CD4-positive, alpha-beta T cell (primary cell): ENCODE measurements around the gene UBQLN4. TPM values are rescaled to one million over a fixed set of nuclear protein-coding genes. Genes with fewer than 3 reads are reported as not detected.
"Not testable (repeated sequence)": the region's sequence is repeated elsewhere in the genome, so short reads cannot be mapped to it uniquely, and the experiment has no call there.

Source experiments
- ATAC-seq: fragments of 200-7000 bp; cut with Tn5 transposase; one replicate; pipeline ENCODE4 v1.10.0; 2022; ENCODE audit warnings: mild to moderate bottlenecking; ENCODE audit not compliant: poor library complexity
- CTCF ChIA-PET: fragments of 350-600 bp; sonication (Branson Sonifier 250); formaldehyde crosslinking; loops from one replicate; lab custom pipeline; 2021; ENCODE audit warnings: antibody characterized with exemption, inconsistent platforms; lab: Charles Lee
- POLR2A ChIA-PET: fragments of 350-600 bp; sonication (Branson Sonifier 250); formaldehyde crosslinking; loops from one replicate; lab custom pipeline; 2021; ENCODE audit warnings: antibody characterized with exemption, inconsistent platforms; lab: Charles Lee
- DNase-seq, 14 experiments: peaks; one replicate each; pipeline ENCODE4 v3.0.0-alpha.2; 2013 to 2020; ENCODE audit warnings: mixed read lengths in 2 of 14
- H3K27ac ChIP-seq, 2 donors: one replicate each; pipeline versions ENCODE4 v1.5.1 to v1.7.0; 2013; ENCODE audit warnings: low read length in 2 of 2, low read depth in 1 of 2, mild to moderate bottlenecking in 1 of 2
- H3K27me3 ChIP-seq, 2 experiments: 1 replicate in 1 of 2; 2 replicates in 1 of 2; pipeline versions ENCODE4 v1.6.1 to v1.7.0; 2013; ENCODE audit warnings: low read length in 2 of 2, control low read depth in 1 of 2, mild to moderate bottlenecking in 1 of 2, moderate library complexity in 1 of 2; ENCODE audit not compliant: insufficient read depth in 2 of 2, control insufficient read depth in 1 of 2
- H3K36me3 ChIP-seq: one replicate; pipeline ENCODE4 v1.6.1; 2013; ENCODE audit warnings: low read length, control low read depth; ENCODE audit not compliant: insufficient read depth
- H3K4me1 ChIP-seq: one replicate; pipeline ENCODE4 v1.6.1; 2013; ENCODE audit warnings: low read length, control low read depth; ENCODE audit not compliant: insufficient read depth
- H3K4me3 ChIP-seq: one replicate; pipeline ENCODE4 v1.5.1; 2013; ENCODE audit warnings: mild to moderate bottlenecking, low read length, moderate library complexity
- H3K9me3 ChIP-seq, 2 experiments: 1 replicate in 1 of 2; 2 replicates in 1 of 2; pipeline versions ENCODE4 v1.6.1 to v1.7.0; 2013; ENCODE audit warnings: low read length in 2 of 2, mild to moderate bottlenecking in 2 of 2, control low read depth in 1 of 2, moderate library complexity in 1 of 2; ENCODE audit not compliant: control insufficient read depth in 1 of 2, insufficient read depth in 1 of 2
- H3K27ac Mint-ChIP-seq: one replicate; pipeline ENCODE4 v1.8.0; 2020; ENCODE audit warnings: mixed read lengths
- H3K27me3 Mint-ChIP-seq: one replicate; pipeline ENCODE4 v1.8.0; 2021; ENCODE audit warnings: mixed read lengths
- H3K36me3 Mint-ChIP-seq: one replicate; pipeline ENCODE4 v1.8.0; 2021; ENCODE audit warnings: low read depth, mixed read lengths
- H3K4me1 Mint-ChIP-seq: one replicate; pipeline ENCODE4 v1.8.0; 2021; ENCODE audit warnings: low read depth, mixed read lengths
- H3K4me3 Mint-ChIP-seq: one replicate; pipeline ENCODE4 v1.8.0; 2020; ENCODE audit warnings: mild to moderate bottlenecking, mixed read lengths
- H3K9me3 Mint-ChIP-seq: one replicate; pipeline ENCODE4 v1.8.0; 2020; ENCODE audit warnings: mixed read lengths
- intact Hi-C, 2 experiments: fragments of 100-400 bp; cut with DNase I in 1 of 2; cut with micrococcal nuclease in 1 of 2; formaldehyde crosslinking; loops; one replicate each; pipeline versions ENCODE4 v1.15.1 to v1.9.0; 2023 to 2025; cut with DNase I, micrococcal nuclease
- total RNA-seq, 174 experiments: library from RNA in 2 of 174; stranded (reverse) in 2 of 174; gene quantifications; one replicate each; pipeline ENCODE4 v1.2.3 and lab custom pipeline; 2021 to 2026
- TF ChIP-seq, protein P1 (sequence below): fragments of 200-600 bp; IDR thresholded peaks from one replicate; pipeline ENCODE4 v1.8.0; 2022; ENCODE audit warnings: antibody characterized with exemption, mild to moderate bottlenecking

Gene UBQLN4
- total RNA-seq, 2 experiments from 2014 or later: 10.6 to 11.9 TPM

DNA sequence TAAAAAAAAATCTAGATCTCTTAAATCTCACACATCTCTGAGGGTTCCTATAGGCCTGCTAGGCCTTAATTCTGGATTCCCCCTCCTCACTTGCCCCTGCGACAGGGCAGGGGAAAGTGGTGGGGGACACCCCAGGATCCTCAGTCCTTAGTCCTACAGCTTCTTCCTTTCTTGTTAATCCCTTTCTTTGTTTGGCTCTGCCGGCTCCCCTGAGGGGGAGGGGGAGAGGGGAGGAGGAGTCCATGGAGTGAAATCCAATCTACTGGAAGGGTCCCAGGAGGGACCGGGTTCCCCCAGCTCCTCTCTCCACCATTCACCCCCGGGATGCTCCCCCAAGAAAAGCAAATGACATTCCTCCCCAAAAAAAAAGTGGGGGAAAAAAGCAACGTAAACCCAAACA lies 20.1 kb upstream of the UBQLN4 start:
- Mint-ChIP-seq H3K27ac (no peak overlapping the region), H3K4me1 (no peaks in the 10 kb centered on the region), H3K36me3 (no peaks in the 10 kb centered on the region), H3K4me3 (no peak overlapping the region), H3K9me3 (no peaks in the 10 kb centered on the region), H3K27me3 (no peaks in the 10 kb centered on the region)
- ChIA-PET POLR2A (no interaction called here), CTCF (no interaction called here)
- intact Hi-C loops: no loop called here
- Histone ChIP-seq H3K27ac (no peak overlapping the region), H3K4me1 (no peaks in the 10 kb centered on the region), H3K27me3 (no peaks in the 10 kb centered on the region), H3K9me3 (no peaks in the 10 kb centered on the region), H3K4me3 (no peak overlapping the region), H3K36me3 (no peaks in the 10 kb centered on the region)
- DNase-seq (no peak), ATAC-seq (no peak)
- TF ChIP-seq, protein P1, sequence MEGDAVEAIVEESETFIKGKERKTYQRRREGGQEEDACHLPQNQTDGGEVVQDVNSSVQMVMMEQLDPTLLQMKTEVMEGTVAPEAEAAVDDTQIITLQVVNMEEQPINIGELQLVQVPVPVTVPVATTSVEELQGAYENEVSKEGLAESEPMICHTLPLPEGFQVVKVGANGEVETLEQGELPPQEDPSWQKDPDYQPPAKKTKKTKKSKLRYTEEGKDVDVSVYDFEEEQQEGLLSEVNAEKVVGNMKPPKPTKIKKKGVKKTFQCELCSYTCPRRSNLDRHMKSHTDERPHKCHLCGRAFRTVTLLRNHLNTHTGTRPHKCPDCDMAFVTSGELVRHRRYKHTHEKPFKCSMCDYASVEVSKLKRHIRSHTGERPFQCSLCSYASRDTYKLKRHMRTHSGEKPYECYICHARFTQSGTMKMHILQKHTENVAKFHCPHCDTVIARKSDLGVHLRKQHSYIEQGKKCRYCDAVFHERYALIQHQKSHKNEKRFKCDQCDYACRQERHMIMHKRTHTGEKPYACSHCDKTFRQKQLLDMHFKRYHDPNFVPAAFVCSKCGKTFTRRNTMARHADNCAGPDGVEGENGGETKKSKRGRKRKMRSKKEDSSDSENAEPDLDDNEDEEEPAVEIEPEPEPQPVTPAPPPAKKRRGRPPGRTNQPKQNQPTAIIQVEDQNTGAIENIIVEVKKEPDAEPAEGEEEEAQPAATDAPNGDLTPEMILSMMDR: no peak

DNA sequence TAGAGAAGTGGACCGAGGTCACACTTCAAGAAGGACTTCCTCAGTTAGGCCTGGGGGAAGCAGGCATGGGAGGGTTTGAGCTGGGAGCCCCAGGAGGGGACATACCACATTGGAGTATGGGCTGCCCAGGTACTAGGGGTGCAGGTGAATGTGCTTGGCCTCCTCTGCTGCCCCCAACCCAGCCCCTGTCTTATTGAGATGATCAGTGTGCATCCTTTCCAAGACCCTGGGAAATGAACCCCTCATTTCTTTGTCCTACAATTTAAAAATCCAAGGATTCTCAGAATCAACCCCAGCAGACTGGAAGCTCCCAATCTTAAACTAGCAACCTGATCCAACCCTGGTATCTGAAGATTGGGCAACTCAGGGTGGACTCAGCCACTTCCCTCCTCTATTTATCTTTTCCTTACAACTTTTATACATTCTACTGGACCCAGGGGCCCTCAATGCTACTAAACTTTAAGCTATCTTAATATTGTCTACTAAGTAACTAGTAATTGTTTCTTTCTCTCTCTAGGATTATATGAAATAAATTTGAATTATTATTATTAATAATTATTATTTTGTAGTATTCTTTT lies 19.6 kb upstream of the UBQLN4 start:
- Mint-ChIP-seq H3K27me3 (no peaks in the 10 kb centered on the region), H3K27ac (no peak overlapping the region), H3K4me1 (no peaks in the 10 kb centered on the region), H3K36me3 (no peaks in the 10 kb centered on the region), H3K4me3 (no peak overlapping the region), H3K9me3 (no peaks in the 10 kb centered on the region)
- ATAC-seq: no peak
- H3K27me3 ChIP-seq: no peaks in the 10 kb centered on the region
- H3K4me3 ChIP-seq: no peak overlapping the region
- ChIA-PET POLR2A (no interaction called here), CTCF (no interaction called here)
- TF ChIP-seq, protein P1: no peak
- H3K27ac ChIP-seq: no peak overlapping the region
- intact Hi-C loops: no loop called here
- no peak for DNase-seq
- H3K36me3 ChIP-seq: no peaks in the 10 kb centered on the region
- H3K9me3 ChIP-seq: no peaks in the 10 kb centered on the region
- no peaks in the 10 kb centered on the region for H3K4me1 ChIP-seq

DNA sequence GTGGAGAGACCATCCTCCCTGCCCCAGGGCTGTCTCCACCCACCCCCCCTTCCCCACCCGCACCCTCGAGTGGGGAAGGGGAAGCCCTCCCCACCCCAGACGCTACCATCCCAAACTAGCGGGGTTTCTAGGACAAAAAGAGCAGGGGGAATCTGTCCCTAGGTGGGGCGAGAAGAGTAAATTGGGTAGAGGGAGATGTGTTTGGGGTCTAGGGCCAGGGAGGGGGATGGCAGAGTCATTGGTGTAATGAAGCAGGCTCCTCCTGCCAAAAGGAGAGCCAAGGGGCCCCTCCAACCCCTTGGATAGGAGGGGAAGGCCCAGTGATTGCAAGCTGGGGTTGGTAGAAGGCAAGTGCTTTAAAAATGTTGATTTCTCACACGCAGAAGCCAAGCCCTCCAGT lies 18.7 kb upstream of the UBQLN4 start:
- no peak overlapping the region for H3K27ac Mint-ChIP-seq
- Histone ChIP-seq H3K4me1 (no peaks in the 10 kb centered on the region), H3K27ac (no peak overlapping the region), H3K27me3 (no peaks in the 10 kb centered on the region), H3K9me3 (no peaks in the 10 kb centered on the region), H3K4me3 (no peak overlapping the region), H3K36me3 (no peaks in the 10 kb centered on the region)
- ChIA-PET POLR2A (no interaction called here), CTCF (no interaction called here)
- no peaks in the 10 kb centered on the region for H3K36me3 Mint-ChIP-seq
- DNase-seq: no peak
- no peaks in the 10 kb centered on the region for H3K27me3 Mint-ChIP-seq
- TF ChIP-seq, protein P1: no peak
- intact Hi-C loops: no loop called here
- no peak overlapping the region for H3K4me3 Mint-ChIP-seq
- H3K9me3 Mint-ChIP-seq: no peaks in the 10 kb centered on the region
- ATAC-seq: no peak
- H3K4me1 Mint-ChIP-seq: no peaks in the 10 kb centered on the region

DNA sequence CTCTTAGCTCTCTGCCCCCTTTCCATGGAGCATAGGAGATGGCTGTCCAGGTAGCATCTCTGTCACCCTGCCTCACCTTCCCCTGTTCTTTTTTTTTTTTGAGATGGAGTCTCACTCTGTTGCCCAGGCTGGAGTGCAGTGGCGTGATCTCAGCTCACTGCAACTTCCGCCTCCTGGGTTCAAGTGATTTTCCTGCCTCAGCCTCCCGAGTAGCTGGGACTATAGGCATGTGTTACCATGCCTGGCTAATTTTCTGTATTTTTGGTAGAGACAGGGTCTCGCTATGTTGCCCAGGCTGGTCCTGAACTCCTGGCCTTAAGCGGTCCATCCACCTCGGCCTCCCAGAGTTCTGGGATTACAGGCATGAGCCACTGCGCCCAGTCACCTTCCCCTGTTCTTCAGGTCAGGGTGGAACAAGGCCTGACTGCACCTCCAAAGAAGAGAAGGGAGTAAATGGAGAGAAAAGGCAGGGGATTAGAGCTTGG lies 17.8 kb upstream of the UBQLN4 start:
- H3K27me3 Mint-ChIP-seq, H3K36me3 Mint-ChIP-seq, CTCF ChIA-PET, intact Hi-C loops, H3K27ac ChIP-seq, H3K4me3 ChIP-seq, H3K27ac Mint-ChIP-seq, H3K36me3 ChIP-seq, POLR2A ChIA-PET, H3K27me3 ChIP-seq, H3K4me1 Mint-ChIP-seq, H3K4me1 ChIP-seq, H3K9me3 Mint-ChIP-seq, H3K9me3 ChIP-seq, DNase-seq, ATAC-seq, H3K4me3 Mint-ChIP-seq: not testable (repeated sequence)
